PC-3 (cell line): ENCODE results near the gene VAV3. TPM values are rescaled to one million over a fixed set of nuclear protein-coding genes. Genes with fewer than 3 reads are reported as not detected.

Experiments
- ATAC-seq: fragments of 200-7000 bp; cut with Tn5 transposase; 2 replicates; pipeline ENCODE4 v1.9.1; 2020; ENCODE audit warnings: mild to moderate bottlenecking, moderate library complexity
- BruUV-seq: library from RNA; stranded (reverse); fragments of 400-500 nt; replicated peaks from 2 replicates; lab custom pipeline; 2021; lab: Mats Ljungman, UMichigan
- CTCF ChIA-PET: fragments of 300-600 bp; sonication (Branson Sonifier 250); formaldehyde crosslinking; loops from one replicate; lab custom pipeline; 2022; ENCODE audit warnings: antibody characterized with exemption; lab: Charles Lee
- POLR2A ChIA-PET: fragments of 300-600 bp; sonication (Branson Sonifier 250); formaldehyde crosslinking; loops from one replicate; lab custom pipeline; 2022; ENCODE audit warnings: antibody characterized with exemption; ENCODE audit not compliant: unreplicated experiment; lab: Charles Lee
- DNase-seq: peaks from one replicate; pipeline ENCODE4 v3.0.0-alpha.2; 2015
- H2AFZ ChIP-seq: fragments of 300-600 bp; sonication (generic); 2 replicates; pipeline ENCODE4 v1.6.0; 2016; ENCODE audit warnings: antibody characterized with exemption, low read length
- H3F3A ChIP-seq: fragments of 300-600 bp; sonication (generic); one replicate; pipeline ENCODE4 v1.6.0; 2017; ENCODE audit warnings: antibody characterized with exemption, low read length, control low read depth, mild to moderate bottlenecking; ENCODE audit not compliant: unreplicated experiment
- H3K27ac ChIP-seq: fragments of 300-600 bp; sonication (generic); 2 replicates; pipeline ENCODE4 v1.5.1; 2016; ENCODE audit warnings: mild to moderate bottlenecking, low read length
- H3K27me3 ChIP-seq: fragments of 300-600 bp; sonication (generic); 2 replicates; pipeline ENCODE4 v1.6.1; 2016; ENCODE audit warnings: low read length, mixed read lengths
- H3K36me3 ChIP-seq: fragments of 300-600 bp; sonication (generic); 2 replicates; pipeline ENCODE4 v1.6.1; 2016; ENCODE audit warnings: low read depth, mixed run types, low read length, mixed read lengths
- H3K4me1 ChIP-seq: fragments of 300-600 bp; sonication (generic); 2 replicates; pipeline ENCODE4 v1.5.1; 2016; ENCODE audit warnings: low read length; ENCODE audit not compliant: insufficient read depth
- H3K4me2 ChIP-seq: fragments of 300-600 bp; sonication (generic); 2 replicates; pipeline ENCODE4 v1.6.0; 2016; ENCODE audit warnings: low read length
- H3K4me3 ChIP-seq: fragments of 300-600 bp; sonication (generic); 2 replicates; pipeline ENCODE4 v1.5.1; 2016; ENCODE audit warnings: mild to moderate bottlenecking, low read length, mixed read lengths
- H3K79me2 ChIP-seq: fragments of 300-600 bp; sonication (generic); 2 replicates; pipeline ENCODE4 v1.6.1; 2017; ENCODE audit warnings: low read length, mixed read lengths
- H3K9ac ChIP-seq: fragments of 300-600 bp; sonication (generic); 2 replicates; pipeline ENCODE4 v1.6.0; 2016; ENCODE audit warnings: mild to moderate bottlenecking, low read length
- H3K9me2 ChIP-seq: fragments of 300-600 bp; sonication (generic); replicated peaks from 2 replicates; pipeline ENCODE4 v1.6.1; 2016; ENCODE audit warnings: mixed run types, low read length, mixed read lengths
- H3K9me3 ChIP-seq: fragments of 300-600 bp; sonication (generic); 2 replicates; pipeline ENCODE4 v1.6.1; 2016; ENCODE audit warnings: low read length, mixed read lengths
- H4K20me1 ChIP-seq: fragments of 300-600 bp; sonication (generic); 2 replicates; pipeline ENCODE4 v1.6.1; 2016; ENCODE audit warnings: low read length, mixed read lengths
- EZH2 ChIP-seq: fragments of 300-600 bp; sonication (generic); IDR thresholded peaks from one replicate; pipeline ENCODE4 v1.6.1; 2017; ENCODE audit warnings: antibody characterized with exemption, mild to moderate bottlenecking, low read length; ENCODE audit not compliant: unreplicated experiment
- EZH2phosphoT487 ChIP-seq: fragments of 300-600 bp; sonication (generic); IDR thresholded peaks from 2 replicates; pipeline ENCODE4 v1.6.1; 2018; ENCODE audit warnings: mild to moderate bottlenecking, antibody characterized with exemption, low read length, borderline replicate concordance
- intact Hi-C: fragments of 100-400 bp; cut with micrococcal nuclease; formaldehyde crosslinking; loops from 2 replicates; pipeline ENCODE4 v1.9.0; 2023
- total RNA-seq: library from RNA; depleted of rRNA; stranded (reverse); fragments of >200 nt; gene quantifications from 2 replicates; pipeline ENCODE4 v1.2.3, GENCODE V29; 2014
- TF ChIP-seq, protein P1 (sequence below): fragments of 300-600 bp; sonication (generic); conservative IDR thresholded peaks from 2 replicates; pipeline ENCODE4 v1.5.1; 2017; ENCODE audit warnings: antibody characterized with exemption, low read depth, mild to moderate bottlenecking, low read length

VAV3 gene
- total RNA-seq, 1 experiment from 2014 or later = 0.73 TPM

DNA sequence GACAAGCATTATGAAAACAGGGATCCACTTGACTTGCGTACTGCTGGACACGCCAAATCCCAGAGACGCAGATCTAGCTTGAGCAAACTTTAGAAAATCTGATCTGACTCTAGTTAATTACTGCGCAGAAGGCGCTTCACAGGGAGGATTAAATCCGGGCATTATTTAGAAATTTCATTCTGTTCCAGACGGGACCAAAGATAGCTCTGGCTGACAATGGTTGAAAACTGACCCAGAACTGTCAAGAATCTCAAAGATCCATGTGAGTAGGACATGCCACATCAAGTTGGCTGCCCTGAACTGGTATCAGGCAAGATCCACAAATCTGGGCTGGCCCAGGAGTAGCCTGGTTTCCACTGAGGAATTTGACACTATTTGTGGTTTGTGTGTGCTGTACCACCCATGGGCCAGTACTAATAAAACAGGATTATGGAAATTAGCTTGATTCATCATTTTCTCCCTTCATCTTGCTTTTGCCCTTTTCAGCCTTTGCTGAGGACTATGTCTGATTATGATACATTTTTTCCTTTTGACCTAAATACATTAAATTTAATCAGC is 171.0 kb downstream of the VAV3 start:
- POLR2A ChIA-PET = no interaction called here
- Histone ChIP-seq H3K9me2 (no peaks in the 10 kb centered on the region), H3K4me1 (no peaks in the 10 kb centered on the region), H3F3A (no peaks in the 10 kb centered on the region), H3K79me2 (no peaks in the 10 kb centered on the region), H4K20me1 (no peaks in the 10 kb centered on the region), H3K36me3 (no peaks in the 10 kb centered on the region), H3K27me3 (no peaks in the 10 kb centered on the region), H3K9ac (no peak overlapping the region), H2AFZ (no peak overlapping the region), H3K9me3 (no peaks in the 10 kb centered on the region), H3K4me2 (no peak overlapping the region), H3K27ac (no peak overlapping the region), H3K4me3 (no peak overlapping the region)
- BruUV-seq = no TSS peak
- DNase-seq (no peak), ATAC-seq (no peak)
- TF ChIP-seq, protein P1, sequence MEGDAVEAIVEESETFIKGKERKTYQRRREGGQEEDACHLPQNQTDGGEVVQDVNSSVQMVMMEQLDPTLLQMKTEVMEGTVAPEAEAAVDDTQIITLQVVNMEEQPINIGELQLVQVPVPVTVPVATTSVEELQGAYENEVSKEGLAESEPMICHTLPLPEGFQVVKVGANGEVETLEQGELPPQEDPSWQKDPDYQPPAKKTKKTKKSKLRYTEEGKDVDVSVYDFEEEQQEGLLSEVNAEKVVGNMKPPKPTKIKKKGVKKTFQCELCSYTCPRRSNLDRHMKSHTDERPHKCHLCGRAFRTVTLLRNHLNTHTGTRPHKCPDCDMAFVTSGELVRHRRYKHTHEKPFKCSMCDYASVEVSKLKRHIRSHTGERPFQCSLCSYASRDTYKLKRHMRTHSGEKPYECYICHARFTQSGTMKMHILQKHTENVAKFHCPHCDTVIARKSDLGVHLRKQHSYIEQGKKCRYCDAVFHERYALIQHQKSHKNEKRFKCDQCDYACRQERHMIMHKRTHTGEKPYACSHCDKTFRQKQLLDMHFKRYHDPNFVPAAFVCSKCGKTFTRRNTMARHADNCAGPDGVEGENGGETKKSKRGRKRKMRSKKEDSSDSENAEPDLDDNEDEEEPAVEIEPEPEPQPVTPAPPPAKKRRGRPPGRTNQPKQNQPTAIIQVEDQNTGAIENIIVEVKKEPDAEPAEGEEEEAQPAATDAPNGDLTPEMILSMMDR = no peak
- TF ChIP-seq EZH2phosphoT487 = no peak
- TF ChIP-seq EZH2 = no peak
- intact Hi-C loops = no loop called here
- CTCF ChIA-PET = no interaction called here

DNA sequence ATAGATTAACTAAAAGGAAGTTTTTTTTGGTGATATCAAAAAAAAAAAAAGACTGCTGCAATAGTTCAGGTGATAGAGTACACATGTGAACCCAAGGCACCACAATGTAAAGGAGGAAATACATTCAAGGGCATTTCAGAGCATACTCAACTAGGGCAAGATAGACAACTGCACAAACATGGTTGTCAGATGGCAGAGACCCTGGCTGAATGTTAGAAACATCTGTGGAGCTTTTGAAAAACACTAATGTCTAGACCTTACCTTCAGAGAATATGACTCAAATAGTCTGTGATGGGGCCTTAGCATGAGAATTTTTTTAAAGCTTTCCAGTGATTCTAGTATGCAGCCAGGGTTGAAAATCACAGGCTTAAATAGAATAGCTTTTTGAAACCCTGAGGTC is 173.6 kb downstream of the VAV3 start:
- Histone ChIP-seq H3K9ac (no peak overlapping the region), H3K9me2 (no peaks in the 10 kb centered on the region), H3K4me2 (no peak overlapping the region), H3K27me3 (no peaks in the 10 kb centered on the region), H3K4me1 (no peaks in the 10 kb centered on the region), H3K27ac (no peak overlapping the region), H3K79me2 (no peaks in the 10 kb centered on the region), H3F3A (no peaks in the 10 kb centered on the region), H3K4me3 (no peak overlapping the region), H2AFZ (no peak overlapping the region), H3K9me3 (no peaks in the 10 kb centered on the region), H4K20me1 (no peaks in the 10 kb centered on the region), H3K36me3 (no peaks in the 10 kb centered on the region)
- TF ChIP-seq, protein P1 = no peak
- CTCF ChIA-PET = no interaction called here
- POLR2A ChIA-PET = no interaction called here
- no TSS peak for BruUV-seq
- ATAC-seq (no peak), DNase-seq (no peak)
- intact Hi-C loops = no loop called here

DNA sequence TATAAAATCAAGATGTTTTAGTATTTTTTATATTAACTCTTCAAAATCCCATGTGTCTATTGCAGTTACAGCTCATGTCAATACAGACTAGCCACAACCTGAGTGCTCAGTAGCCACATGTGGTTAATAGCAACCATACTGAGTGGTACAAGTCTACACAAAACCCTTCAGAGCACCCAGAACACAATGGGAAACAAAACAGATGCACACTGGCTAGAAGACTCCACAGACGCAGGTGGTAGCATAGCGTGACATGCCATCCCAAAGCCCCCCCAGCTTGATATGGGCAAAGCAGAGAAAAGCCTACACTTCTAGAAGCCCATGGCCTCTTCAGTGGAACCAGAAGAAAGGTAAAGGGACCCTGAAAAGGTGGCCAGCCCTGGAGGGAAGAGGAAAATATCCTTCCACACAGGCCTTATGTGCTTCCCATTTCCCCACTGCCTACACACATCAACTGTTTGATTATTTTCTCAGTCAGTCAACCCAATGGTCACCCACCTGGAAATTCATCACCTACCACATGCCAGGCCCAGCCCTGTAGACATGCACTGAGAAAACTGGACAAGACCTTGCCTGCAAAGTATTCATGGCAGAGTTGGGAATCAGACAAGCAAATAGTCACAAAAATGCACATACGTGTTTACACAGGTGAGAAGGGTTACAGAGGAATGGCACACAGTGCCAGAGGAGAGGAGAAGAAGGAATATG is 175.0 kb downstream of the VAV3 start:
- Histone ChIP-seq H4K20me1 (no peaks in the 10 kb centered on the region), H3K4me1 (no peaks in the 10 kb centered on the region), H3K9me3 (no peaks in the 10 kb centered on the region), H3K4me3 (no peak overlapping the region), H3K36me3 (no peaks in the 10 kb centered on the region), H3K27ac (no peak overlapping the region), H3K4me2 (no peak overlapping the region), H3K79me2 (no peaks in the 10 kb centered on the region), H3K27me3 (no peaks in the 10 kb centered on the region), H3F3A (no peaks in the 10 kb centered on the region), H2AFZ (no peak overlapping the region), H3K9ac (no peak overlapping the region), H3K9me2 (no peaks in the 10 kb centered on the region)
- TF ChIP-seq, protein P1 = no peak
- TF ChIP-seq EZH2phosphoT487 (no peak), EZH2 (no peak)
- ATAC-seq (no peak), DNase-seq (no peak)
- intact Hi-C loops = loop anchor here (10.0 kb wide), 1 partner anchor 855 kb away; no protein-coding TSS in a partner anchor
- ChIA-PET POLR2A (no interaction called here), CTCF (no interaction called here)
- no TSS peak for BruUV-seq
